Cortex of kidney (tissue), 1 donor: ENCODE measurements around the gene SLC46A2.

ENCODE experiments used
- DNase-seq: peaks from one replicate; lab custom pipeline; 2025; lab: John Stamatoyannopoulos, UW

SLC46A2 gene

GRCh38 chr9:112858625-112859147 is 32.0 kb downstream of the SLC46A2 start:
- DNase-seq = no peak

- no peak for DNase-seq
Measured at GRCh38 chr9:112858005-112858404, 32.7 kb downstream of the SLC46A2 start.

GRCh38 chr9:112856843-112857242 is 33.8 kb downstream of the SLC46A2 start:
- no peak for DNase-seq

- DNase-seq = no peak
Measured at GRCh38 chr9:112856200-112856599, 34.5 kb downstream of the SLC46A2 start.

- DNase-seq = no peak
Measured at GRCh38 chr9:112854657-112855056, 36.0 kb downstream of the SLC46A2 start.

- DNase-seq = no peak
Measured at GRCh38 chr9:112853882-112854585, 36.6 kb downstream of the SLC46A2 start.

GRCh38 chr9:112852741-112853504 is 37.8 kb downstream of the SLC46A2 start:
- DNase-seq = no peak

- no peak for DNase-seq
Measured at GRCh38 chr9:112850840-112851239, 39.8 kb downstream of the SLC46A2 start.

- no peak for DNase-seq
Measured at GRCh38 chr9:112849363-112849922, 41.2 kb downstream of the SLC46A2 start.

GRCh38 chr9:112848316-112849151 is 42.1 kb downstream of the SLC46A2 start:
- no peak for DNase-seq

- no peak for DNase-seq
Measured at GRCh38 chr9:112846528-112847488, 43.9 kb downstream of the SLC46A2 start.

GRCh38 chr9:112844771-112845542 is 45.7 kb downstream of the SLC46A2 start:
- no peak for DNase-seq

GRCh38 chr9:112842555-112842954 is 48.1 kb downstream of the SLC46A2 start:
- no peak for DNase-seq

GRCh38 chr9:112841261-112841660 is 49.4 kb downstream of the SLC46A2 start:
- no peak for DNase-seq

GRCh38 chr9:112839331-112839730 is 51.3 kb downstream of the SLC46A2 start:
- no peak for DNase-seq

GRCh38 chr9:112838342-112838741 is 52.3 kb downstream of the SLC46A2 start:
- DNase-seq = no peak

GRCh38 chr9:112836394-112836793 is 54.3 kb downstream of the SLC46A2 start:
- DNase-seq = no peak

GRCh38 chr9:112833081-112833480 is 57.6 kb downstream of the SLC46A2 start:
- DNase-seq = no peak

GRCh38 chr9:112831969-112832368 is 58.7 kb downstream of the SLC46A2 start:
- DNase-seq = no peak

GRCh38 chr9:112831281-112831851 is 59.3 kb downstream of the SLC46A2 start:
- DNase-seq = no peak
